Endothelial cell (in vitro differentiated cells): ENCODE results near the gene TMEM74B. TPM values are rescaled to one million over a fixed set of nuclear protein-coding genes. Genes with fewer than 3 reads are reported as not detected.

ENCODE experiments used
- DNase-seq: peaks from one replicate; pipeline ENCODE4 v3.0.0; 2021; ENCODE audit warnings: low spot score
- H3K27ac Mint-ChIP-seq: one replicate; pipeline ENCODE4 v1.8.0; 2021; ENCODE audit warnings: mixed read lengths, inconsistent platforms; ENCODE audit not compliant: unreplicated experiment
- H3K27me3 Mint-ChIP-seq: one replicate; pipeline ENCODE4 v1.8.0; 2021; ENCODE audit warnings: mild to moderate bottlenecking, moderate library complexity, mixed read lengths, inconsistent platforms; ENCODE audit not compliant: unreplicated experiment
- H3K36me3 Mint-ChIP-seq: one replicate; pipeline ENCODE4 v1.8.0; 2021; ENCODE audit warnings: mild to moderate bottlenecking, low read depth, mixed read lengths, inconsistent platforms; ENCODE audit not compliant: unreplicated experiment
- H3K4me1 Mint-ChIP-seq: one replicate; pipeline ENCODE4 v1.8.0; 2021; ENCODE audit warnings: mild to moderate bottlenecking, mixed read lengths, inconsistent platforms; ENCODE audit not compliant: unreplicated experiment
- H3K4me3 Mint-ChIP-seq: one replicate; pipeline ENCODE4 v1.8.0; 2021; ENCODE audit warnings: mild to moderate bottlenecking, mixed read lengths, inconsistent platforms; ENCODE audit not compliant: unreplicated experiment
- H3K9me3 Mint-ChIP-seq: one replicate; pipeline ENCODE4 v1.8.0; 2021; ENCODE audit warnings: mixed read lengths, inconsistent platforms; ENCODE audit not compliant: unreplicated experiment
- CTCF ChIP-seq: fragments of 200-600 bp; sonication (generic); IDR thresholded peaks from one replicate; pipeline ENCODE4 v1.5.0; 2021; ENCODE audit warnings: antibody characterized with exemption; ENCODE audit not compliant: unreplicated experiment
- total RNA-seq: library from RNA; stranded (reverse); fragmentation: NEBNext Ultra II Directional; extraction: Animal tissue kit (Norgen Biotek cat#: 25700); gene quantifications from one replicate; pipeline ENCODE4 v1.2.1, GENCODE V29; 2021; ENCODE audit not compliant: unreplicated experiment

The TMEM74B gene
- total RNA-seq, 1 donor from 2014 or later = 35.4 TPM

DNA sequence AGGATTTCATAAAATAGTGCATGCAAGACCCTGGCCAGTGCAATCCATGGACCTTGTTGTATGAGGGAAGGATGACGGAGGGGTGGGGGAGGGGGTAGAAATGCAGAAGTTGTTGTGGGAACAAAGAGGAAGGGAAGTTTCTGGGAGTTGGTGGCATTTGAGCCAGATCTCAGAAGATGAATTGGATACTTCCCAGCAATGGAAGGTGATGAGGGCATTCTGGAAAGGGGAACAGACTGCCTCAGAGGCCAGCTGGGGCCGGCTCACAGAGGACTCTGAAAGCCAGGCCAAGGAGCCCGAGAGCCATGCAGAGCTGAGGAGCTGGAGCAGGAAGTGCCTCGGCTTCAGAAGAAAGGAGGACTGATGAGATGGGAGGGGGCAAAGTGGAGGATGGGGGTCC lies 2.7 kb downstream of the TMEM74B start:
- peaks cover 17% of the 10 kb centered on the region for H3K27me3 Mint-ChIP-seq
- H3K9me3 Mint-ChIP-seq = no peaks in the 10 kb centered on the region
- peaks cover 12% of the 10 kb centered on the region for H3K36me3 Mint-ChIP-seq
- peak overlapping the region; percentile 68 for H3K27ac Mint-ChIP-seq
- DNase-seq = no peak
- H3K4me1 Mint-ChIP-seq = peaks cover 29% of the 10 kb centered on the region
- no peak for TF ChIP-seq CTCF
- peak overlapping the region; percentile 37 for H3K4me3 Mint-ChIP-seq

DNA sequence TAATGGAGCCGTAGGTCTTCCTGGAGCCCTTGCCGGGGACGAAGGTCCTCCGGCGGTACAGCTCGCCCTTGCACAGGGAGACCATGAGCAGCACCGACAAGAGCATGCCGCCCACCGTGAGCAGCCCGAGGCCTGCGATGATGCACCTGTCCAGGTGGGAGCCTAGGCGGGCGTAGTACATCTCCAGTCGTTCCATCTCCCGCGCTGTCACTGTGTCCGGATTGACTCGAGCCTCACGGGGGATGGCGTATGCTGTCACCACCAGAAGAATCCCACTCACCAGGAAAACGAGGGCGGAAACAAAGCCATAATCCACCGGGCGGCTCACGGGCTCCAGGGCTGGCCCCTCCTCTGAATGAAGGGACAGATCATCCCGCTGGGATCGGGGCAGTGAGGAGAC lies 3.8 kb downstream of the TMEM74B start:
- Mint-ChIP-seq H3K4me3 (no peak overlapping the region), H3K36me3 (peaks cover 16% of the 10 kb centered on the region)

DNA sequence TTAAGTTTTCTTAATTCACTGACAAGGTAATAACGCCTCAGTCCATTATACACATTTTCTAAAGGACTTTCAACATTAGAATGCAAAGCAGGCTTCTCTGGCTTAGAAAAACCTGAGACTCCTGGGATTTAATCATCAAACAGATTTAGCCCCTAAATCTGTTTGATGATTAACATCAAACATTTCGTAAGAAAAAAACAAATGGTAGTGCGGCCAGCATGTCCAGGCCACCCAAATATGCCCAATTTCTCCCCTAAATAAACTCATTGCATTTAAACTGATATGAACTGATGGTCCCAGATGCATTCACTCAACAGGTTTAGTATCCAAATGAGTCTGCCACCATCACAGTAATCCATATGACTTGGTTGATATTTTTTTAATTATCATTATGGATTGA lies 6.2 kb downstream of the TMEM74B start:
- no peaks in the 10 kb centered on the region for H3K9me3 Mint-ChIP-seq
- H3K36me3 Mint-ChIP-seq = peaks cover 14% of the 10 kb centered on the region
- TF ChIP-seq CTCF = no peak
- H3K4me1 Mint-ChIP-seq = peaks cover 18% of the 10 kb centered on the region
- H3K4me3 Mint-ChIP-seq = no peak overlapping the region
- H3K27me3 Mint-ChIP-seq = peaks cover 6% of the 10 kb centered on the region
- DNase-seq = no peak
- H3K27ac Mint-ChIP-seq = no peak overlapping the region

More for the DNA sequence above, 3.8 kb downstream of the TMEM74B start:
- Mint-ChIP-seq H3K4me1 (peaks cover 29% of the 10 kb centered on the region), H3K27ac (no peak overlapping the region), H3K9me3 (no peaks in the 10 kb centered on the region), H3K27me3 (peaks cover 12% of the 10 kb centered on the region)
- TF ChIP-seq CTCF = no peak
- DNase-seq = no peak

DNA sequence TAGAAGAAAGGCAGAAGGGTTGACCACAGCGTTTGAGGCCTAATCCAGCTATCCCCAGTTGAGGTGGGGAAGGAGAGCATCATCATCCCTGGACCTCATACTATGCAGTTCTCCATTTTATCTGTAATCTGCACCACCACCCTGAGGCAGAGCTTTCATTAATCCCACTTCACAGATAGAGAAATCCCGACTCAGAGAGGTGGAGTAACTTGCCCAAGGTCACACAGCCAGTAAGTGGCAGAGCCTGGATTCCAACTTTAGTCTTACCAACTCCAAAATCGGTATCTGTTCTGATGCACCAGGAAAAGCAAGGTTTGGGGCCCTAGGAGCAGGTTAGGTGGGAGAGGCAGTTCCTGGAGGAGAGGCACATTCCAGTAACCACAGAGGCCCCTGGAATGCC lies 6.7 kb downstream of the TMEM74B start:
- Mint-ChIP-seq H3K9me3 (no peaks in the 10 kb centered on the region), H3K4me1 (peaks cover 14% of the 10 kb centered on the region), H3K27ac (no peak overlapping the region), H3K4me3 (no peak overlapping the region), H3K27me3 (peaks cover 6% of the 10 kb centered on the region), H3K36me3 (peaks cover 14% of the 10 kb centered on the region)
- no peak for DNase-seq
- no peak for TF ChIP-seq CTCF

DNA sequence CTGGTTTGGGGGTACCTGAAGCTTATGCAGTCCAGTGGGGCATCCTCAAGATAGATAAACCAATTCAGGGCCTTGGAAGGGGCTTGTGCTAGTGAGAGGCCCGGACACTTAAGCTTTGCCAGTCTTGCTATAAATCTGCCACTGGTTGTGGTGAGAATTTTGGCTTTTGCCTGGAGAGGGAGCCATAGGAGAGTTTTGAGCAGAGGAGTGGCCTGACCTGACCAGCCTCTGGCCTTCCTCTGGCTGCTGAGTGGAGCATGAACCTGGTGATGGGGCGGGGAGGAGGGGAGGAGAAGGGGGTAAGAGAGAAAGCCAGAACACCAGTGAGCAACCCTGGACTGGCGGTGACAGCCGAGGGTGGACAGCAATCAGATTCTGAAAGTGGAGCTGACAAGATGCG lies 7.1 kb downstream of the TMEM74B start:
- H3K36me3 Mint-ChIP-seq = peaks cover 14% of the 10 kb centered on the region
- no peak for TF ChIP-seq CTCF
- peak; percentile 45 for DNase-seq

More for the DNA sequence above, 7.1 kb downstream of the TMEM74B start:
- H3K27me3 Mint-ChIP-seq = peaks cover 6% of the 10 kb centered on the region
- H3K4me3 Mint-ChIP-seq = no peak overlapping the region
- H3K9me3 Mint-ChIP-seq = no peaks in the 10 kb centered on the region
- no peak overlapping the region for H3K27ac Mint-ChIP-seq
- peaks cover 10% of the 10 kb centered on the region for H3K4me1 Mint-ChIP-seq
